Frontal cortex (tissue), 4 donors: Measurements from ENCODE around the gene CLNK. TPM values are rescaled to one million over a fixed set of nuclear protein-coding genes. Genes with fewer than 3 reads are reported as not detected.
A peak's percentile ranks its signal among the peaks of the same experiment; 100 is the strongest.

ENCODE experiments used
- DNase-seq, 2 donors: peaks; one replicate each; pipeline ENCODE4 v3.0.0; 2012; ENCODE audit warnings: low spot score in 2 of 2
- FAIRE-seq: peaks from 2 replicates; lab custom pipeline; 2012; peaks lifted over from hg19 to GRCh38; lab: Jason Lieb, UNC
- total RNA-seq: library from RNA; depleted of rRNA; stranded (reverse); fragments of >200 nt; gene quantifications from one replicate; pipeline ENCODE4 v1.2.3, GENCODE V29; 2014
- donor health status: control.
- donor health status: control.
- donor health status: control.

Gene CLNK
- total RNA-seq, 1 donor from 2014 or later: not detected

DNA sequence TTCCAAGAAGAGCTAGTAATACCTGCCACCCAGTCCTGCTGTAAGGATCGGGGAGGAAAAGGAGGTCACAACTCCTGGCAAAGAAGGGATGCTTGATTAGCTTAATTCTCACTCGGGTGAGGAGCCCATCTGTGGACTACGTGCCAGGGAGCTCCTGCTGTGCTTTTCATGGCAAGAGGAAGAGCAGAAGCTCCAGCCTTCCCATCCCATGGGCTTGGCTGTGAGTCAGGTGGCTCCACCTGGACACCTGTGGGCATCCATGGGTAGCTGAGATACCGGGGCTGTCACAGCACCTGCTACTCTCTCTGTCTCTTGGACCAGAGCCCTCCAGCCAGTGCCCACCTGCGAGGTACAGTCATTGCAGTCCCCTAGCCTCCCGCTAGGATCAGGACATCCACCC lies 18.0 kb downstream of the CLNK start:
- FAIRE-seq (no peak), DNase-seq (no peak)

DNA sequence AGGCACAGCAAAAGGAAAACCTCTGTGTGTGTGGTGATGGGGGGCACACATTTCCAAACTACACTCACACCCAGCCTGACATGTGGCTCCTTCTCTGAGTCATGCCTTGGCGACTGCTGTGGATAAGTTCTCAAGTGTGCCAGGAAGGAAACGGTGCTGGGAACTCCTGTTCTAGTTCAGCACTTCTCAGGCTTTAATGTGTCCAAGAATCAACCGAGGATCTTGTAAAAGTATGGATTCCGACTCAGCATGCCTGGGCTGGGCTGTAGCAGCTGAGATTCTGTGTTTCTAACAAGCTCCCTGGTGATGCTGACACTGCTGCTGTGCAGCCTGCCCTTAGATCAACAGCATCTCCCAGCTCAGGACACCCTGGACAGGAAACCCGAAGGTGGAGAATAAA lies 20.2 kb downstream of the CLNK start:
- FAIRE-seq: no peak

DNA sequence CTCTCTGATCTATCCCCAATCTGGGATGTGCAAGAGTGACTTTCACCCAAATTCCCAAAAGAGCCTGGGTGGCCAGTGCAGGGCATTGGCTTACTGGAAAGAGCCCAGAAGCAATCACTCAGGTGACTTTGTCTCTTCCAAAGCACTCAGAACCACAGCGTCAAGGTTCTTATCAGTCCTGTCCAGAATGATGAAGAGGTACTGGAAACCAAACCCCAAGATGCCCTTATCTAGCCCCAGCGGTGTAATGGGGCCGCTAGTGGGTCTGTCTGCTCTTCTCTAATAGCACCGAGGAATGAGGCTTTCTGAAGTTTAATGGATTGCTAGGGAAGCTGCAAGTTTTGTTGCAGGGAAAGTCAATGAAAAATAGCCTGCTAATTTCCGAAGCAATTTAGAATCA lies 21.6 kb downstream of the CLNK start:
- DNase-seq: no peak
- FAIRE-seq: no peak

More for the DNA sequence above, 20.2 kb downstream of the CLNK start:
- peak in 1 of 2 donors; percentile 10 for DNase-seq

DNA sequence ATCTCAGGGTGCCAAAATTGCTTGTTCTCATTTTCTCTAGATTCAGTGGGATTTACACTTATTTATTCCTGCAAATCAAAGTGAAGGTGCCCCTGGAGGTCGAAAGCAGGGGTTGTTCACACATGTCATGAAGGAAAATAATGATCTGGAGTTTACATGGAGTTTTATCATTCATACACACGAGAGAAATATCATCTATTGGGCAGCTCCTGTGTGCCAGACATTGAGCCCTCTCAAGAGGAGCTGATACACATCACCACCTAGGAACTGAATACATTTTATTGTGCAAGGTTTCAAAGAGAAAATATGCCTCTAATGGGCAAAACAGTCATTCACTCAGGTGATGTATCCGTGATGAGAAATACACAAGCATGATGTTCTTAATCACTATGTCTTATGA lies 23.5 kb downstream of the CLNK start:
- no peak for DNase-seq
- no peak for FAIRE-seq

DNA sequence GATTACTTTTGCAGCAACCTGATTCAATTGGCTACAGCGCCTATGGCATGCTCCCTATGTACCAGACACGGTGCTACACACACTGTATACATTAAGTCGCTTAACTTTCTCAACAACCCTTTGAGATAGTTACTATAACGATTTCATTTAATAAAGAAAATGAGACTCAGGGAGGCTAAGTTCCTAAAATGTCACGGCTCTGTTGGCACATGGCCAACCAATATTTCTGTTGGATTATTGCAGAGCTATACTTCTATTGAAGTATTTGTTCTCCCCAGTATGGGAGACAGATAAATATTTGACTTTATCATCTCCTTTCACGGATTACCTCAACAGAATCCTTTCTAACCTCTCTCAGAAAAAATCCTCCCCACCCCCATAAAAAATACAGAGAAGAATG lies 25.3 kb downstream of the CLNK start:
- no peak for DNase-seq
- no peak for FAIRE-seq

DNA sequence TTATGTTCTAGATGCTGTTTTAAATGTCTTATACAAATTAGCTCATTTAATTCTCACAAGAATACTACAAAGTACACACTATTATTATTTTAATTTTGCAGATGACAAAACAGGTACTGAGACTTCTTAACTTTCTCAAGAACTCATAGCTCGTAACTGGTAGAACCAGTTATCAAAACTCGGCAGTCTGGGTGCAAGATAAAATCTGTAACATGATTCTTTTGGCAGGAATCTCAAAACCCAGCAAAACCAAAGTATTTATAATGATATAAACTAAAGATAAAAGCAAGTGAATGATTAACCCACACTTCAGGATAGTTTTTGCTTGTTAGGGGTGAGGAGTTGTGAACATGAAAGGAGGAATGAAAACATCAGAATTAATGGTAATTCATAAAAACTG lies 27.6 kb downstream of the CLNK start:
- FAIRE-seq (no peak), DNase-seq (no peak)

DNA sequence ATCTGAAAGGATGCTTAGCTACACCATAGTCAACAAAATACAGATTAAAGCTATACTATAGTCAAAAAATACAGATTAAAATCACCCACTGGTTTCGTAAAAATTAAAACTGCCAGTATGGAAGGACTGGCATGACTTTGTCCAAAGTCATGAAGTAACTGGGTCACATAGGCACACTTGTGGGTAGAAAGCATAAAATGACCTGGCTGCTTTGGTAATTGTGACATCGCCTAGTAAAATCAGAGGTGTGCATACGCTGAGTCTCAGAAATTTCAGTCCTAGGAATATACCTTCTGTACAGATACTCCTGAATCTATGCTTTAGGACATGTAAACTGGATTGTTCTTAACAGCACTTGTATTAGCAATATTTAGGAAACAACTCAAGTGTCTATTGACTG lies 28.1 kb downstream of the CLNK start:
- no peak for DNase-seq
- no peak for FAIRE-seq

DNA sequence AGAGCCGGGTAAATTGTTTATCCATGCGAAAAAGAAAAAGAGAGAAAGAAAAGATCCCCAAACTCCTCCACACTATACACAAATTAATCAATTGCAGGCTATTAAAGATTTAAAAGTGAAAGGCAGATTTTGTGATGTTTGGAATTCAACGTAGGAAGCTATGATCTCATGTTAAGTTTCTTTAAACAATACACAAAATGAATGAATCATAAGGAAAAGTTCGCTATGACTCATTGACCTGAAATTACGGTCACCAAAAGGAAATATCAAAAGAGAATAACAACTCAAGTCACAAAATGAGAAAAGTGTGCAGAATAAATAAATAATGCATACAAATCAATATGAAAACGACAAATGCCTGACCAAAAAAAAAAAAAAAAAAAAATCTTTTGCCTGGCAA lies 28.6 kb downstream of the CLNK start:
- FAIRE-seq: no peak
- DNase-seq: no peak

DNA sequence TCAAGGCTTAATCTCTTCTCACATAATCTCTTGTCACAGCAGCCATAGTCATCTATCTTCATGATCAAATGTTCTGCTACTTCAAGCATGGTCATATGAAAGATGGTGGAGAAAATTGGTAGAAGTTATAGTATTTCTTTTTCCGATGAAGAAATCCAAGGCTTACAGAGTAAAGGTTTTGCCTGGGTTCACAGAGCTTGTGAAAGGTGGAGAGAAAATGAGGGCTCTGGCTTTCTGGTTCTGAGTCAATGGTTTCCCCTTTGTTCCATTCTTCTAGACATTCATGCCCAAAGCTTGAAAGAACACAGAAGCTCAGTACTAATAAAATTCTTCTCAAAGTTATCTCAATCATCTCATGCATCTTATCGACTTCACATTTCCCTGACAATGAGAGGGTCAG lies 36.1 kb downstream of the CLNK start:
- DNase-seq: no peak
- no peak for FAIRE-seq

DNA sequence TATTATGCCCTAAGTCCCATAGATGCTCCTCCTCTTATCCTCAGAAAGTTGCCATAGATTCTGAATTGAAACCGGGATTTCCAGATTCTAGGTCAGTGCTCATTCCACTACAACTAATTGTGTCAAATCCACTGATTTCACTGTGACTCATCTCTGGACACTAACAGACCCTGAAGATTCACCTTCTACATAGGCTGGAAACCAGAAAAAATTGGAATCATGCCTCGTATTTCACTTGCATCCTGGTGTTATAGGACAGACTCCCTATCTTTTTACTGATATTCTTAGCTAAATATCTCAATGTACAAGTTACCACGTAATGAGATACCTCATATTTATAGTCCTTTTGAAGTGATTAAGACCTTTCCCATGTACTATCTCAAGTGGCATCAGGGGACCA lies 36.7 kb downstream of the CLNK start:
- FAIRE-seq (no peak), DNase-seq (no peak)

DNA sequence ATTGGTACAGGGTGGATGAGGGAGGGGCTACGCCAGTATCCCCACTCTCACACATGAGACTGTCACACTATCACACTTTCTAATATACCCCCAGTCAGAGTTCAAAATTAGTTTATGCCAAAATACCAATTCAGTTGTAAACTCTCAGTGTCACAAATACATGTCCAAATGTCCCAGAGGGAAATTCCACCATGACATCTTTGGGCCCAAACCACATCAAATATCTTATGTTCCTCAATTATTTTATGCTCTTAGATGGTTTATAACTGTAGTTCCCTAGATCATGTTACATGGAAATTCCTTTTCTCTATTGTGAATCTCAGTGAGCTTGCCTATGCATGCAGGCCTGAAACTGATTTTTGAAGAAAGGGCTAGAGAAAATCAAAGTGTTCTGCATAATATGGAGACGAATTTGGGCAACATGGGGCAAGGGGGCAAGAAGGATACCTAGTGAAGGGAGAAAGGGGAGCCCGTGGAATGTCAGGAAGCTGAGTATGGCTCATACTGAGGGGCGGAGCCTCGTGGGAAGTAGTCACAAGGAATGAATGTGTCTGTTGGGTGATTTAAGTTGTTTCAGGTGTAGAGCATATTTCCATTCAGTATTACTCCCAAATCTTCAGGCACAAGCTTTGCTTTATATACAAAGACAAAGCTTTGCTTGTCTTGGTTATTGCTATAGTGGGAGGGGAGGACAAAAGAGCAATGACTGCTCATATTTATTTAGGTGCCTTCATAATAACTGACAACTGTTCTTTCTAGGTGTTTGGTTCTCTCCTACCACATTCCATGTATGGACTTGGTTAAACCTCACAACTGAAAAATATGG lies 40.8 kb downstream of the CLNK start:
- no peak for FAIRE-seq
- DNase-seq: no peak

DNA sequence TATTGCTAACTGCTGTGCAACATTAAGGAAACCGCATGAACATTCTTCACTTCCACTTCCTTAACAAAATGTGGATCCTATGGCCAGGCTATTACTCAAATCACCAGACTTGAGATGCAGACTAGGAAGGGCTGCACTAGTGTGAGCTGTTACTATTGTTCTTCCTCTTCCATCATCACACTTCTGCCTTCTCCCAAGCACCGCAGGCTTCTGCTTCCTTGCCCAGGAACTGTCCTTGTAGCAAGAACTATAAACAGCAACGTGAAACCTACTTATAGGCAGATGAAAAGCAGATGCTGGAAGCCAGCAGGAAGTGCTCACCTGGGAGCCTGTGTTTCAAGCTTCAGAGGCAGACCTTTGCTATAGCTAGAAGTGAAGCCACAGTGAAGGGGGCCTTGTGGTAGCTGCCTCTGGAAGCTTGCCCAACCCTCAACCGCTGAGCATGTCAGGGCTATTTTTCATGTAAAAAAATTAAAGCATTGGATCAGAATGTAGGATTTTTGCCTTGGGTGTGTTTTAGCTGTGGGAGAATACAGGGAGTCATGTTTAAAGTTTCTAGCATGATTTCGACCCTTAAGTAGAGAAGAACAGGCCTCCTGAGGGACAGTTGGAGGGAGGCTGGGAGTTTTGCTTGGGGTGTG lies 43.9 kb downstream of the CLNK start:
- DNase-seq: no peak
- no peak for FAIRE-seq

DNA sequence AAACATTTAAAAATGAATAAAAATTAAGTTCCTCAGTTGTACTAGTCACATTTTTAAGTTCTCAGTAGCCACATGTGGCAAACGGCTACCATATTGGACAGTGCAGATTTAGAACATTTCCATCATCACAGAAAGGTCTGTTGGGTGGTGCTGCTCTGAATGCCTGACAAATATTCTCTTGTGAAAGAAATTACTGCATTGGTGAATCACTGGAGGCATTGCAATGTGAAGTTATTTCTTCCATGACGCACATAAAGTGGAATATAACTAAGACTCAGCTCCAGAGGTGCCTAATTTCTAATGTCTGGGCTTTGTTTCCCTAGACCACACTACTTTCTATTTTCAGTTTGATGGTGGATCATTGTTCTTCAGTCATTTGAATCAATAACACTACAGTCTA lies 44.9 kb downstream of the CLNK start:
- FAIRE-seq: no peak
- no peak for DNase-seq

DNA sequence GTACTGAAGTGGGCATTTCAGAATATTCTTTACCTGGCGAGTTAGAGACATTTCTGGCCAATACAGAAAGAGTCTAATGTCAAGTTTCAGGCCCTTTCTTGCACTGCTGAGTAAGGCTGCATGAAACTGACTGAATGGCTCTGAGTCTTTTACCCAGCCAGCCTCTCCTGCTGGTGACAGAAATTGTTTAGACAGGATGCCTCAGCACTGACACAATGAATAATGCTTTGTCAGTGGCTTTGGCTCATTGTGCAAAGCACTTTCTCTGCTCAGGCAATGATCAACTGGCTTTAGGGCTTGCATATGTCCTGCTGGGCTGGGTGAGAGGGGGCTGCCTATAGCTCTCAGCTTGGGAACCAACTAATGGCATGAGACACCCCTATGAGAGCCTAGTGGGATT lies 45.5 kb downstream of the CLNK start:
- DNase-seq (no peak), FAIRE-seq (no peak)

DNA sequence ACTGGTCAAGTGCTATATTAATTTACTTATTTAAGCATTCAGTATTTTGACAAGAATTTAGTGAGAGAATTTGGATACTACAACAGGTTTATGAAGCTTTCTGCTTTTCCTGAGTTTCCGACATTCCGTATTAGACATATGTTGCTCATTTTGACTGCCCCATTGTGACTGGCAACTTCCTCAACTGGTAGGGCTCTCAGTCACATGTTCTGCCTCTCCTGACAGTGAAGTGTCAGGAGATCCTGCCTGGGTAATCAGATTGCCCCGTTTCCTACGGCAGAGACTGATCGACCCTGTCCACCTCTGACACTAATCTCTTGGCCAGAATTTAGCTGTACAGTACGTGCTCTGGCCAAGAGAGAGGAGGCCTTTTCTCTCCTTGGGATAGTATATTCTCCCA lies 49.5 kb downstream of the CLNK start:
- DNase-seq: no peak
- no peak for FAIRE-seq

DNA sequence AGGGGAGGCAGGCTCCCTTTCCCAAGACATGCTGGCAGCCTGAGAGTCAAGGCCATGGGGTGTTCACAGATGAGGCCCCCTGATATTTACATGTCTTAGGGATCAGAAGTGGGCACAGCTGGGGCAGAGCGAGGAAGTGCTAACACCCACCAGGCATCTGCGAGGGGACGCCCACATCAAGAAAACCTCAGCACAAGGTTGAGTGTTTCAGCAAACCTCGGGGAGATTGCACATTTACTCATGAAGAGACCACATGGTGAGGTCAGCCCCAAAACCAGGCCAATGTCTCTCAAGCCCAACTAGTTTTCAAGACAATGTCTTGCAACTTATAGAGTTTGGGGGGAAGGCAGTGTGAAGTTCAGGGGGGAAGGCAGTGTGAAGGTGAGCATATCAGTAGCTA lies 55.2 kb downstream of the CLNK start:
- DNase-seq (no peak), FAIRE-seq (no peak)

DNA sequence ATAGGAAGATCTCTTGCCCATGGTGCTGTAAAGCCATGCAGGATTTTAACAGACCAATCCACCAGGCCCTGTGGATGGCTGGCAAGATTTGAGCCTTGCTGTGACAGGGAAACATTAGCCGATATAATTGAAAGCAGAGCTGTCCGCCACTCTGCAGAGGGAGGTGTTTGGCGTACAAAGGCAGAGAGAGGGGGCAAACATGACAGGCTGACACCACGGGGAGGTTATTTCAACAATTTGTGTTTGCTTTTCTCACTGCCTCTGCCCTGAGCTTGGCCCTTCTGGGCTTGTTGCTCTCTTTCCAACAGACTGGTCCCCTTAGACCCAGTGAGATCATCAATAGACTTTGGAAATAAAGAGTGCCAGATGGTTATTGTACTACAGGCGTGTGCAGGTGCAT lies 59.4 kb downstream of the CLNK start:
- FAIRE-seq: no peak
- no peak for DNase-seq

DNA sequence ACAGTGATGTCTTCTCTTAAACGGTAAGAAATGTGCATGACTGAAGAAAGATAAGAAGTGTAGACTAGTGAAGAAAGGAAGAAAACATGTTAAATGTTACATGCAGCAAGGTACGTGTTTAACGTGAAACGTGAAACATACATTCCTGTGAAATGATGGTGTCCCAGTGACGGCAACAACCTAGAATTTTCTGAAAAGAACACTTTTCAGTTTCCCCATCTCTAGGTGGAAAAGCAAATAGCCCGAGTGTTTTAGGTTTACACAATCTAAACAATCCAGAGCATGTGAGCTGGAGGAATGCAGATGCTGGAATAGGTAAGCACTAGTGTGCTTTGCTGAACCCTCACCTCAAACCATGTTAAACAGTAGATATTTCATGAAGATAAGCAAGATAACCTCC lies 60.7 kb downstream of the CLNK start:
- FAIRE-seq: no peak

DNA sequence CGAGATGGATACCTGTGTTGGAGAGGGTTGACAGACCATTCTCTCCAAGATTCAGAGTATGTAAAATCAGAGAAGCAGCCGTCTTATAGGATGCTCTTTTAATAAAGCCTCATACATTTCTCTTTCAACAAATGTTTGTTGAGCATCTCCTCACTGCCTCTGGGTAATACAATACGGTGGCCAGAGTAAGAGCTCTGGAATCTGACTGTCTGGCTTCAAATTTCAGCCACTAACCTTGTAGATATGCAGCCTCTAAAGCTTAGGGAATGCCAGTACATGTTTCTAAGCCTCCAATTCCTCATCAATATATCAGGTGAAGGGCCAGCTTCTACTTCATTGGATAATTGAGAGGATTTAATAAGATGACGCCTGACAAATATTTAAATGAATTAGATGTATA lies 61.3 kb downstream of the CLNK start:
- FAIRE-seq: no peak
- no peak for DNase-seq

More for the DNA sequence above, 60.7 kb downstream of the CLNK start:
- no peak for DNase-seq

DNA sequence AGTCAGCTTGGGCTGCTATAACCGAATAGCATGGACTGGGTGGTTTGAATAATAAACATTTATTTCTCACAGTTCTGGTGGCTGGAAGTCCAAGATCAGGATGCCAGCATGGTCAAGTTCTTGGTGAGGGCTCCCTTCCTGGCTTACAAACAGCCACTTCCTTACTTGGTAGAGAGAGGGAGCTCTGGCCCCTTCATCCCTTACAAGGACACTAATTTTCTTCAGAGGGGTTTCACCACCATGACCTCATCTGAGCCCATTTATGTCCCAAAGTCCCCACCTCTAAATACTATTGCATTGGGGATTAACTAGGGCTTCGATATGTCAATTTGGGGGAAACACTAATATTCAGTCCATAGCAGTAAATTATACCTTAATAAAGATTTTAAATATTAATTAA lies 61.8 kb downstream of the CLNK start:
- DNase-seq (no peak), FAIRE-seq (no peak)

DNA sequence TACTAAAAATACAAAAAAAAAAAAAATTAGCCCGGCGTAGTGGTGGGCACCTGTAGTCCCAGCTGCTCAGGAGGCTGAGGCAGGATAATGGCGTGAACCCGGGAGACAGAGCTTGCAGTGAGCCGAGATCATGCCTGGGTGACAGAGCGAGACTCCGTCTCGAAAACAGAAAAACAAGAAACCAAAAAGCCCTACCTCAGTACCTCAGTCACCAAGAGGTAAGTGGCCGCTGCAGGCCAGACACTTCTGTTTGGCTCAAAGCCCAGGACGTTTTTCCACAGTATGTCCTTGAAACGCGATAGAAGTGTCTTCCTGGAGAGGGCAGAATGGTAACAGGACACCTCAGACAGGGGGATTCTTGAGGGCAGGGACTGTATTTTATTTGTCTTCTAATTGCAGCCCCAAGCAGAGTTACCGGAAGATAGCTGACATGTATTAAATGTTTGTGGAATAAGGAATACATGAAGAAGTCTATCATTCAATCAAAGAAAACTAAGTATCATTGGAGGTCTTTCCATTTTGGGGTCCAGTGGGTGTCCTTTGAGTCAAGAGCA lies 63.6 kb downstream of the CLNK start:
- FAIRE-seq: no peak
- DNase-seq: no peak
